IMR-90 (cell line): Measurements from ENCODE around the gene ZNF263. TPM values are rescaled to one million over a fixed set of nuclear protein-coding genes. Genes with fewer than 3 reads are reported as not detected.

Source experiments
- ATAC-seq: fragments of 200-7000 bp; cut with Tn5 transposase; 2 replicates; pipeline ENCODE4 v1.9.1; 2020; ENCODE audit warnings: low read depth, mild to moderate bottlenecking, moderate library complexity
- BruUV-seq: library from RNA; stranded (reverse); fragments of 400-500 nt; replicated peaks from 2 replicates; lab custom pipeline; 2021; lab: Mats Ljungman, UMichigan
- CTCF ChIA-PET: fragments of 300-600 bp; formaldehyde crosslinking; extraction: SDS; loops from one replicate; lab custom pipeline; 2021; ENCODE audit warnings: antibody characterized with exemption; lab: Yijun Ruan, JAX
- POLR2A ChIA-PET: fragments of 300-600 bp; sonication (Branson Sonifier 250); formaldehyde crosslinking; loops from one replicate; lab custom pipeline; 2022; ENCODE audit warnings: antibody characterized with exemption; ENCODE audit not compliant: unreplicated experiment; lab: Charles Lee
- DNase-seq: peaks from one replicate; pipeline ENCODE4 v3.0.0; 2013
- H2AFZ ChIP-seq: replicated peaks from 2 replicates; pipeline ENCODE3; 2013; ENCODE audit warnings: low read length, mild to moderate bottlenecking; ENCODE audit not compliant: poor library complexity
- H2AK5ac ChIP-seq: 2 replicates; pipeline ENCODE4 v1.6.1; 2013; ENCODE audit warnings: low read depth, low read length, inconsistent platforms
- H2AK9ac ChIP-seq: replicated peaks from 2 replicates; pipeline ENCODE3; 2013; ENCODE audit warnings: mild to moderate bottlenecking, low read depth, low read length, moderate library complexity; ENCODE audit not compliant: poor library complexity
- H2BK120ac ChIP-seq: 2 replicates; pipeline ENCODE4 v1.6.1; 2013; ENCODE audit warnings: low read depth, low read length, inconsistent platforms
- H2BK15ac ChIP-seq: 3 replicates; pipeline ENCODE4 v1.6.1; 2013; ENCODE audit warnings: low read depth, low read length, inconsistent platforms
- H2BK20ac ChIP-seq: 2 replicates; pipeline ENCODE4 v1.6.1; 2013; ENCODE audit warnings: low read depth, mild to moderate bottlenecking, inconsistent platforms, low read length, moderate library complexity
- H2BK5ac ChIP-seq: 2 replicates; pipeline ENCODE4 v1.6.1; 2013; ENCODE audit warnings: mild to moderate bottlenecking, low read depth, low read length, inconsistent platforms; ENCODE audit not compliant: poor library complexity, severe bottlenecking
- H3K14ac ChIP-seq: replicated peaks from 2 replicates; pipeline ENCODE4 v1.6.1; 2013; ENCODE audit warnings: low read depth, low read length, inconsistent platforms
- H3K18ac ChIP-seq: 2 replicates; pipeline ENCODE4 v1.6.1; 2013; ENCODE audit warnings: low read depth, low read length, control low read depth
- H3K23ac ChIP-seq: 2 replicates; pipeline ENCODE4 v1.6.1; 2013; ENCODE audit warnings: low read depth, low read length, inconsistent platforms
- H3K27ac ChIP-seq: 2 replicates; pipeline ENCODE4 v1.5.1; 2013; ENCODE audit warnings: mild to moderate bottlenecking, control low read depth, low read length; ENCODE audit not compliant: insufficient read depth
- H3K27me3 ChIP-seq: 2 replicates; pipeline ENCODE4 v1.6.1; 2013; ENCODE audit warnings: low read length; ENCODE audit not compliant: control insufficient read depth, insufficient read depth
- H3K36me3 ChIP-seq: 2 replicates; pipeline ENCODE4 v1.6.1; 2013; ENCODE audit warnings: low read length, mixed read lengths; ENCODE audit not compliant: control insufficient read depth, insufficient read depth
- H3K4ac ChIP-seq: 2 replicates; pipeline ENCODE4 v1.6.1; 2013; ENCODE audit warnings: low read depth, low read length, inconsistent platforms
- H3K4me1 ChIP-seq: 2 replicates; pipeline ENCODE4 v1.6.1; 2013; ENCODE audit warnings: low read length, mixed read lengths; ENCODE audit not compliant: control insufficient read depth, insufficient read depth
- H3K4me2 ChIP-seq: 2 replicates; pipeline ENCODE4 v1.6.1; 2013; ENCODE audit warnings: low read depth, mild to moderate bottlenecking, control low read depth, low read length, moderate library complexity
- H3K4me3 ChIP-seq: 2 replicates; pipeline ENCODE4 v1.5.1; 2013; ENCODE audit warnings: low read depth, mild to moderate bottlenecking, control low read depth, low read length, moderate library complexity; ENCODE audit not compliant: insufficient read depth
- H3K56ac ChIP-seq: 2 replicates; pipeline ENCODE4 v1.6.1; 2013; ENCODE audit warnings: low read length, inconsistent platforms; ENCODE audit not compliant: insufficient read depth; ENCODE audit errors: extremely low read depth
- H3K79me1 ChIP-seq, 2 experiments: 2 replicates each; pipeline ENCODE4 v1.6.1; 2013; ENCODE audit warnings: low read length in 2 of 2, inconsistent platforms in 1 of 2, low read depth in 1 of 2
- H3K9ac ChIP-seq: 2 replicates; pipeline ENCODE4 v1.6.1; 2013; ENCODE audit warnings: low read depth, low read length, control low read depth
- H3K9me1 ChIP-seq: 2 replicates; pipeline ENCODE4 v1.6.1; 2013; ENCODE audit warnings: low read length, inconsistent platforms; ENCODE audit not compliant: insufficient read depth
- H3K9me3 ChIP-seq: 2 replicates; pipeline ENCODE4 v1.6.1; 2013; ENCODE audit warnings: low read length; ENCODE audit not compliant: control insufficient read depth, insufficient read depth
- H4K20me1 ChIP-seq: 2 replicates; pipeline ENCODE4 v1.6.1; 2013; ENCODE audit warnings: low read length, inconsistent platforms; ENCODE audit not compliant: insufficient read depth
- H4K5ac ChIP-seq: 2 replicates; pipeline ENCODE4 v1.6.1; 2013; ENCODE audit warnings: mild to moderate bottlenecking, low read depth, low read length, control low read depth
- H4K8ac ChIP-seq, 2 experiments: 2 replicates each; pipeline ENCODE4 v1.6.1; 2013; ENCODE audit warnings: low read depth in 2 of 2, low read length in 2 of 2, control low read depth in 1 of 2, inconsistent platforms in 1 of 2
- H4K91ac ChIP-seq: 2 replicates; pipeline ENCODE4 v1.6.1; 2013; ENCODE audit warnings: low read depth, low read length, inconsistent platforms; ENCODE audit not compliant: insufficient read depth
- BHLHE40 ChIP-seq: fragments of 150-350 bp; IDR thresholded peaks from 2 replicates; pipeline ENCODE4 v1.6.1; 2016; ENCODE audit warnings: mild to moderate bottlenecking, low read depth, low read length
- CEBPB ChIP-seq: IDR thresholded peaks from 2 replicates; pipeline ENCODE4 v1.6.1; 2012; ENCODE audit warnings: low read depth, low read length, improper control_type of control experiment
- CHD1 ChIP-seq: IDR thresholded peaks from 2 replicates; pipeline ENCODE4 v1.6.1; 2012; ENCODE audit warnings: low read depth, low read length, improper control_type of control experiment
- FOS ChIP-seq: fragments of 150-350 bp; IDR thresholded peaks from 2 replicates; pipeline ENCODE4 v1.6.1; 2016; ENCODE audit warnings: low read depth, low read length
- MAFK ChIP-seq: IDR thresholded peaks from 2 replicates; pipeline ENCODE4 v1.6.1; 2012; ENCODE audit warnings: low read depth, low read length, improper control_type of control experiment
- MAZ ChIP-seq: IDR thresholded peaks from 2 replicates; pipeline ENCODE4 v1.6.1; 2012; ENCODE audit warnings: low read depth, mild to moderate bottlenecking, low read length, improper control_type of control experiment, moderate library complexity, borderline replicate concordance
- MXI1 ChIP-seq: IDR thresholded peaks from 2 replicates; pipeline ENCODE4 v1.6.1; 2012; ENCODE audit warnings: low read depth, mild to moderate bottlenecking, low read length, moderate library complexity, borderline replicate concordance
- NFE2L2 ChIP-seq: fragments of 150-350 bp; IDR thresholded peaks from 2 replicates; pipeline ENCODE4 v1.6.1; 2016; ENCODE audit warnings: low read depth, mild to moderate bottlenecking, low read length
- POLR2A ChIP-seq: IDR thresholded peaks from 2 replicates; pipeline ENCODE4 v1.6.1; 2012; ENCODE audit warnings: mild to moderate bottlenecking, low read depth, low read length
- RAD21 ChIP-seq: IDR thresholded peaks from 2 replicates; pipeline ENCODE4 v1.6.1; 2012; ENCODE audit warnings: low read length, improper control_type of control experiment
- RCOR1 ChIP-seq: IDR thresholded peaks from 2 replicates; pipeline ENCODE4 v1.6.1; 2012; ENCODE audit warnings: mild to moderate bottlenecking, low read length, improper control_type of control experiment; ENCODE audit not compliant: insufficient replicate concordance
- RFX5 ChIP-seq: IDR thresholded peaks from 2 replicates; pipeline ENCODE4 v1.8.0; 2012; ENCODE audit warnings: low read depth, mild to moderate bottlenecking, low read length, moderate library complexity
- SMC3 ChIP-seq: fragments of 150-350 bp; IDR thresholded peaks from 2 replicates; pipeline ENCODE4 v1.6.1; 2016; ENCODE audit warnings: low read depth, mild to moderate bottlenecking, antibody characterized with exemption, low read length, moderate library complexity
- WGBS, 2 experiments: methylation state at CpG; one replicate each; pipeline versions ENCODE4 v1.1.5 to v1.1.7; 2013; ENCODE audit warnings: missing lambda C conversion rate in 2 of 2; ENCODE audit not compliant: insufficient read length in 1 of 2; ENCODE audit errors: extremely low coverage in 2 of 2; 5-methylcytosine and 5-hydroxymethylcytosine counted together
- dilution Hi-C: fragments of 300-500 bp; cut with HindIII; formaldehyde crosslinking; loops from one replicate; pipeline ENCODE4 v1.14.3; 2018; ENCODE audit warnings: low sequenced_read_pairs; ENCODE audit not compliant: unreplicated experiment
- in situ Hi-C: fragments of 300-500 bp; cut with MboI; formaldehyde crosslinking; loops from 3 replicates; pipeline ENCODE4 v1.14.3; 2019; ENCODE audit warnings: low sequenced_read_pairs, inconsistent platforms, mixed read lengths
- intact Hi-C: fragments of 100-400 bp; cut with micrococcal nuclease; formaldehyde crosslinking; loops from 2 replicates; pipeline ENCODE4 v1.10.0; 2022
- polyA plus RNA-seq, 3 experiments: library from polyadenylated mRNA; depleted of rRNA; stranded (reverse); fragments of >200 nt; gene quantifications; 2 replicates each; pipeline ENCODE4 v1.2.3, GENCODE V29; 2012; ENCODE audit warnings: low replicate concordance in 1 of 3
- total RNA-seq: library from RNA; depleted of rRNA; stranded (reverse); fragments of >200 nt; gene quantifications from 2 replicates; pipeline ENCODE4 v1.2.3, GENCODE V29; 2012
- TF ChIP-seq, protein P1 (sequence below): conservative IDR thresholded peaks from 2 replicates; pipeline ENCODE4 v1.5.1; 2012; ENCODE audit warnings: mild to moderate bottlenecking, low read depth, low read length, improper control_type of control experiment
- TF ChIP-seq, protein P2 (sequence below): fragments of 150-350 bp; IDR thresholded peaks from 2 replicates; pipeline ENCODE4 v1.6.1; 2016; ENCODE audit warnings: low read depth, mild to moderate bottlenecking, low read length, moderate library complexity, borderline replicate concordance
- TF ChIP-seq, protein P3 (sequence below): fragments of 150-350 bp; IDR thresholded peaks from 2 replicates; pipeline ENCODE4 v1.6.1; 2017; ENCODE audit warnings: mild to moderate bottlenecking, antibody characterized with exemption, low read length, low read depth

Gene ZNF263
- total and polyA plus RNA-seq, 2 of the 4 experiments (the other 2 are of a cell fraction) = 20.8 to 40.3 TPM

DNA sequence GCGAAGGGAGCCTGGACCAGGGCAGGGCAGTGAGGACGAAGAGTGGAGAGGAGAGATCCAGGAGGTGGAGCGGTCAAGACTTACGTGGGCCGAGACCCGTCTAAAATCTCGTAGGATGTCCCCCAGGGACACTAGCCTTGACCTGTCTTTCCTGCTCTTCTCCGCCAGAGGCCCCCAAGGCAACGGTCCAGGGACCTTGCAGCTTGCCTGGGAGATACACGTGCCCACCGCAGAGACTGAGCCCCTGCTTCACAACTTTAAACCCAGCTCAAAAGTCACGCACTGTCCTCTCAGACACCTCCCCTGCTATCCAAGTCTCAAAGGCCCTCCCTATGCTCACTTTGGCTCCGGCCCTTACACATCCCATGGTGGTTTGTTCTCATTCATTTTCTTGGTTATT lies 12.5 kb downstream of the ZNF263 start:
- peaks cover 36% of the 10 kb centered on the region for H3K36me3 ChIP-seq
- no peak overlapping the region for H2BK5ac ChIP-seq
- no peak overlapping the region for H3K27ac ChIP-seq
- peaks cover 10% of the 10 kb centered on the region; the same call in 1 of the 2 replicates for H4K20me1 ChIP-seq
- in situ Hi-C loops = no loop called here
- H2AK9ac ChIP-seq = no peak overlapping the region
- no peaks in the 10 kb centered on the region for H3K27me3 ChIP-seq
- no peak overlapping the region for H3K14ac ChIP-seq
- BruUV-seq = no TSS peak
- peaks cover 59% of the 10 kb centered on the region for H3K9me3 ChIP-seq
- dilution Hi-C loops = no loop called here
- CTCF ChIA-PET = no interaction called here
- no peak overlapping the region for H2BK120ac ChIP-seq
- TF ChIP-seq FOS (no peak), CEBPB (no peak), BHLHE40 (no peak), NFE2L2 (no peak), CHD1 (no peak), MAFK (no peak), MXI1 (no peak), SMC3 (no peak), RAD21 (no peak), MAZ (no peak), RCOR1 (no peak), RFX5 (no peak), POLR2A (no peak)
- TF ChIP-seq, protein P1, sequence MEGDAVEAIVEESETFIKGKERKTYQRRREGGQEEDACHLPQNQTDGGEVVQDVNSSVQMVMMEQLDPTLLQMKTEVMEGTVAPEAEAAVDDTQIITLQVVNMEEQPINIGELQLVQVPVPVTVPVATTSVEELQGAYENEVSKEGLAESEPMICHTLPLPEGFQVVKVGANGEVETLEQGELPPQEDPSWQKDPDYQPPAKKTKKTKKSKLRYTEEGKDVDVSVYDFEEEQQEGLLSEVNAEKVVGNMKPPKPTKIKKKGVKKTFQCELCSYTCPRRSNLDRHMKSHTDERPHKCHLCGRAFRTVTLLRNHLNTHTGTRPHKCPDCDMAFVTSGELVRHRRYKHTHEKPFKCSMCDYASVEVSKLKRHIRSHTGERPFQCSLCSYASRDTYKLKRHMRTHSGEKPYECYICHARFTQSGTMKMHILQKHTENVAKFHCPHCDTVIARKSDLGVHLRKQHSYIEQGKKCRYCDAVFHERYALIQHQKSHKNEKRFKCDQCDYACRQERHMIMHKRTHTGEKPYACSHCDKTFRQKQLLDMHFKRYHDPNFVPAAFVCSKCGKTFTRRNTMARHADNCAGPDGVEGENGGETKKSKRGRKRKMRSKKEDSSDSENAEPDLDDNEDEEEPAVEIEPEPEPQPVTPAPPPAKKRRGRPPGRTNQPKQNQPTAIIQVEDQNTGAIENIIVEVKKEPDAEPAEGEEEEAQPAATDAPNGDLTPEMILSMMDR = no peak
- TF ChIP-seq, protein P2, sequence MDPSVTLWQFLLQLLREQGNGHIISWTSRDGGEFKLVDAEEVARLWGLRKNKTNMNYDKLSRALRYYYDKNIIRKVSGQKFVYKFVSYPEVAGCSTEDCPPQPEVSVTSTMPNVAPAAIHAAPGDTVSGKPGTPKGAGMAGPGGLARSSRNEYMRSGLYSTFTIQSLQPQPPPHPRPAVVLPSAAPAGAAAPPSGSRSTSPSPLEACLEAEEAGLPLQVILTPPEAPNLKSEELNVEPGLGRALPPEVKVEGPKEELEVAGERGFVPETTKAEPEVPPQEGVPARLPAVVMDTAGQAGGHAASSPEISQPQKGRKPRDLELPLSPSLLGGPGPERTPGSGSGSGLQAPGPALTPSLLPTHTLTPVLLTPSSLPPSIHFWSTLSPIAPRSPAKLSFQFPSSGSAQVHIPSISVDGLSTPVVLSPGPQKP = no peak
- TF ChIP-seq, protein P3, sequence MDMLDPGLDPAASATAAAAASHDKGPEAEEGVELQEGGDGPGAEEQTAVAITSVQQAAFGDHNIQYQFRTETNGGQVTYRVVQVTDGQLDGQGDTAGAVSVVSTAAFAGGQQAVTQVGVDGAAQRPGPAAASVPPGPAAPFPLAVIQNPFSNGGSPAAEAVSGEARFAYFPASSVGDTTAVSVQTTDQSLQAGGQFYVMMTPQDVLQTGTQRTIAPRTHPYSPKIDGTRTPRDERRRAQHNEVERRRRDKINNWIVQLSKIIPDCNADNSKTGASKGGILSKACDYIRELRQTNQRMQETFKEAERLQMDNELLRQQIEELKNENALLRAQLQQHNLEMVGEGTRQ = no peak
- no peak overlapping the region for H3K9ac ChIP-seq
- ATAC-seq (no peak), DNase-seq (no peak)
- H3K18ac ChIP-seq = no peak overlapping the region
- no peak overlapping the region for H3K23ac ChIP-seq
- peaks cover 43 to 48% of the 10 kb centered on the region in 2 experiments for H3K79me1 ChIP-seq
- H3K4ac ChIP-seq = no peak overlapping the region
- H3K56ac ChIP-seq = no peak overlapping the region
- POLR2A ChIA-PET = no interaction called here
- intact Hi-C loops = no loop called here
- no peak overlapping the region for H3K4me2 ChIP-seq
- H3K4me1 ChIP-seq = no peaks in the 10 kb centered on the region
- no peak overlapping the region for H4K5ac ChIP-seq
- H2BK15ac ChIP-seq = no peak overlapping the region
- no peaks in the 10 kb centered on the region for H3K9me1 ChIP-seq
- no peak overlapping the region for H2BK20ac ChIP-seq
- no peak overlapping the region for H2AFZ ChIP-seq
- no peak overlapping the region for H4K91ac ChIP-seq
- no CpG with 5 or more reads among the region's 13 CpGs for WGBS, 2 experiments
- H4K8ac ChIP-seq = no peak overlapping the region
- no peak overlapping the region for H3K4me3 ChIP-seq
- no peak overlapping the region for H2AK5ac ChIP-seq
